Mucosa of rectum (tissue), 2 donors: Measurements from ENCODE around the gene TTC7B.

Experiments
- H3K27ac ChIP-seq, 2 donors: one replicate each; pipeline ENCODE4 v1.7.0; 2013; ENCODE audit warnings: inconsistent platforms in 2 of 2, low read depth in 2 of 2, low read length in 2 of 2
- H3K27me3 ChIP-seq, 2 donors: one replicate each; pipeline ENCODE4 v1.7.0; 2013; ENCODE audit warnings: low read length in 2 of 2; ENCODE audit not compliant: control insufficient read depth in 2 of 2, insufficient read depth in 2 of 2
- H3K36me3 ChIP-seq, 2 donors: one replicate each; pipeline ENCODE4 v1.7.0; 2013; ENCODE audit warnings: low read length in 2 of 2; ENCODE audit not compliant: control insufficient read depth in 2 of 2, insufficient read depth in 2 of 2
- H3K4me1 ChIP-seq, 2 donors: one replicate each; pipeline ENCODE4 v1.7.0; 2013; ENCODE audit warnings: low read length in 2 of 2, mild to moderate bottlenecking in 1 of 2; ENCODE audit not compliant: control insufficient read depth in 2 of 2, insufficient read depth in 2 of 2
- H3K4me3 ChIP-seq, 2 donors: one replicate each; pipeline ENCODE4 v1.7.0; 2013; ENCODE audit warnings: low read length in 2 of 2
- H3K9ac ChIP-seq, 2 donors: one replicate each; pipeline ENCODE4 v1.7.0; 2013; ENCODE audit warnings: low read length in 2 of 2, low read depth in 1 of 2, mild to moderate bottlenecking in 1 of 2
- H3K9me3 ChIP-seq, 2 donors: one replicate each; pipeline ENCODE4 v1.7.0; 2013; ENCODE audit warnings: low read length in 2 of 2; ENCODE audit not compliant: control insufficient read depth in 2 of 2
- donor health status: healthy.
- donor health status: Normal muscosa, but diverticular disease.

Gene TTC7B

GRCh38 chr14:90572441-90573150 lies 243.6 kb downstream of the TTC7B start:
- Histone ChIP-seq H3K9me3 (no peaks in the 10 kb centered on the region), H3K27ac (no peak overlapping the region), H3K27me3 (no peaks in the 10 kb centered on the region), H3K4me3 (no peak overlapping the region), H3K4me1 (no peaks in the 10 kb centered on the region), H3K36me3 (no peaks in the 10 kb centered on the region), H3K9ac (no peak overlapping the region)

DNA sequence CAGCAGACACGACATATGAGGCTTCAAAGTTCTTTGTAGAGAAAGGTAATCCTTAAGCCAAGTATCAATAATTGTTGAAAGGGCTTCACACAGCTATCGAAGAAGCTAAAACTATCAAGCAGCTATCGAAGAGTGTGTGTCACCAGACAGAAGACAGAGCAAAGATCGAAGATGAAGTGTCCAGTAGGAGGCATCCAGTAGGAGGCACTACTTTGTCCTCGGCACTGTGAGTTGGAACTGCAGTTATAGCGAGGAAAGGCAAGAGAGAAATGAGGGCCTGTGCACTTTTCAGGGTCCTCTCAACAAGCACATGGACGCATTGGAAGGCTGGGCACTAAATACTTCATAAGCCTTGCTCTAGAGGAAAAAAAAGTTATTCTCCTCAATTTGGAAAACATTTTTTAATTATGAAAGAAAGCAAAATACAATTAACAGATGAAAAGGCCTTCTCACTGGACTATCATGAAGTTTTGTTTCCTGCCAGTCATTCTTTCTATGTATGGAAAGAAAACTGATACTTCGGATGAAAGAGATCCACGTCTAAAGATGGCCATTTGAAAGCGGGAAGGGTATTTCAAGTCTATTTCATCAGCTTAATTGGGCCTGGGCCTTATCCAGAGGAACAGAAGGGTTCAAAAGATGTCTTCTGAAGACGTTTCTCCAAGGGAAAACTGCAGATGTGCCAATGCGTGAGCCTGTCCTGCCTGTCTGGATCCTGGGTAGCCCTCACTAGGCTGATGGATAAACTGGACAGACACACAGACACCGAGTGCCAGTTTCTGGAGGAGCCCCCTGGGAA lies 244.9 kb downstream of the TTC7B start:
- H3K27ac ChIP-seq, result no peak overlapping the region
- no peaks in the 10 kb centered on the region for H3K4me1 ChIP-seq
- no peaks in the 10 kb centered on the region for H3K9me3 ChIP-seq
- H3K4me3 ChIP-seq, result no peak overlapping the region
- H3K27me3 ChIP-seq, result no peaks in the 10 kb centered on the region
- no peak overlapping the region for H3K9ac ChIP-seq
- no peaks in the 10 kb centered on the region for H3K36me3 ChIP-seq

DNA sequence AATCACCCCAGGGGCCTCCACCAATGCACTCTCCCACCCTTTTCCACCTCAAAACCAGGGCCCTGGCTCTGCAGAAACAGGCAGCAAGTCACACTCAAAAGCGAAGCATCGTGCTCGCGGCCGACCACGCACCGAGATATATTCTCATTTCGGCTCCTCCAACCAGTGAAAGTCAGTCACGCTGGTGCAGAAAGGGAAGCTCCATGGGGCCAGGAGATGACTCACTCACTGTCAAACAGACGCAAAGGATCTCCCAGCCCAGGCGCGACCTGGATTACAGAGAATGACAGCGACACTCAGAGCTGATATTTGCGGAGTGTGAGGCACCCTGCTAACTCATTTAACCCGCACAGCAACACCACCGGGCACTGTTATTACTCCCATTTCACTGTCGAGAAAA lies 245.8 kb downstream of the TTC7B start:
- no peaks in the 10 kb centered on the region for H3K4me1 ChIP-seq
- no peak overlapping the region for H3K27ac ChIP-seq
- no peaks in the 10 kb centered on the region for H3K27me3 ChIP-seq
- H3K9ac ChIP-seq, result no peak overlapping the region
- H3K36me3 ChIP-seq, result no peaks in the 10 kb centered on the region
- H3K9me3 ChIP-seq, result no peaks in the 10 kb centered on the region
- no peak overlapping the region for H3K4me3 ChIP-seq

GRCh38 chr14:90569606-90570387 lies 246.4 kb downstream of the TTC7B start:
- Histone ChIP-seq H3K36me3 (no peaks in the 10 kb centered on the region), H3K4me3 (no peak overlapping the region), H3K27me3 (no peaks in the 10 kb centered on the region), H3K9me3 (no peaks in the 10 kb centered on the region), H3K4me1 (no peaks in the 10 kb centered on the region), H3K27ac (no peak overlapping the region), H3K9ac (no peak overlapping the region)

- H3K9me3 ChIP-seq, result no peaks in the 10 kb centered on the region
- no peak overlapping the region for H3K27ac ChIP-seq
- H3K4me1 ChIP-seq, result no peaks in the 10 kb centered on the region
- no peak overlapping the region for H3K9ac ChIP-seq
- no peak overlapping the region for H3K4me3 ChIP-seq
- no peaks in the 10 kb centered on the region for H3K27me3 ChIP-seq
- H3K36me3 ChIP-seq, result no peaks in the 10 kb centered on the region
These were observed 247.0 kb downstream of the TTC7B start for GRCh38 chr14:90569201-90569600.

DNA sequence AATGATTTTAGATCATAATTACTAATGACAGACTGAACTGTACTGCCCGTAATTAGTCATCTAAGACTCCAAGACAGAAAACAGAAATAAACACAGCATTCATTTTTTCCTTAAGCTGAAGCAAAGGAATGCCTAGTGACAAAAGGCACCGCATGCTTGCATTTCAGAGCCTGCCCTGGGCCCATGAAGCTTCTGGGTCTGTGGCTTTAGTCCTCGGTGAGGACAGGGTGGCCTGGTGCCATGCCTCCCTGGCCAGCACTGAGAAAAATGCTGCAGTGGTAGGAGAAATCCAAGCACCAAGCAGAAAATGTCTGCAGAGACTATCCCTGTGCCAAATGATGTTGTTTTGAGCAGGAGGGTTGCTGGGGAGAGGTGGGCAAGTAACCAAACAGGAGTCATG lies 247.8 kb downstream of the TTC7B start:
- no peaks in the 10 kb centered on the region for H3K9me3 ChIP-seq
- H3K27ac ChIP-seq, result no peak overlapping the region
- no peak overlapping the region for H3K4me3 ChIP-seq
- no peaks in the 10 kb centered on the region for H3K4me1 ChIP-seq
- H3K36me3 ChIP-seq, result no peaks in the 10 kb centered on the region
- no peak overlapping the region for H3K9ac ChIP-seq
- H3K27me3 ChIP-seq, result no peaks in the 10 kb centered on the region

- Histone ChIP-seq H3K36me3 (no peaks in the 10 kb centered on the region), H3K4me1 (no peaks in the 10 kb centered on the region), H3K9me3 (no peaks in the 10 kb centered on the region), H3K27ac (no peak overlapping the region), H3K4me3 (no peak overlapping the region), H3K9ac (no peak overlapping the region), H3K27me3 (no peaks in the 10 kb centered on the region)
These were observed 248.2 kb downstream of the TTC7B start for GRCh38 chr14:90567991-90568390.

DNA sequence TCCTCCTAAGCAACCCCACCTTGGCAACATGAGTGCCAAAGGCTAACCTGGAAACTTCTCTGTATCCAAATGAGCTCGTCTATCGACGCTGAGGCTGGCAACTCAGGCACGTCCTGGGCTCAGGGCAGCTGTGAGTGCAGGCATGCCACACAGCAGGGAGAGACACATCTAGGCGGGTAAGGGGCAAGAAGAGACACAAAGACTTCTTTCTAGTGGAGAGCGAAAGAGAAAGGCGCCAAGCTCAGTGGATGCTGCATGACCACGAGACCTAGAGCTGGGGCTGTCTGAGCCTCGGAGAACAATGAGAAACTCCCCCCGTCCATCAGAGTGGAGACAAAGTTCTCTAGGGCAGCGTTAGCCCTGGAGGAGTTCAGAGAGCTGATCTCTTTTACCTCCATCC lies 249.0 kb downstream of the TTC7B start:
- Histone ChIP-seq H3K9ac (no peak overlapping the region), H3K27ac (no peak overlapping the region), H3K9me3 (no peaks in the 10 kb centered on the region), H3K27me3 (no peaks in the 10 kb centered on the region), H3K36me3 (no peaks in the 10 kb centered on the region), H3K4me1 (no peaks in the 10 kb centered on the region), H3K4me3 (no peak overlapping the region)

DNA sequence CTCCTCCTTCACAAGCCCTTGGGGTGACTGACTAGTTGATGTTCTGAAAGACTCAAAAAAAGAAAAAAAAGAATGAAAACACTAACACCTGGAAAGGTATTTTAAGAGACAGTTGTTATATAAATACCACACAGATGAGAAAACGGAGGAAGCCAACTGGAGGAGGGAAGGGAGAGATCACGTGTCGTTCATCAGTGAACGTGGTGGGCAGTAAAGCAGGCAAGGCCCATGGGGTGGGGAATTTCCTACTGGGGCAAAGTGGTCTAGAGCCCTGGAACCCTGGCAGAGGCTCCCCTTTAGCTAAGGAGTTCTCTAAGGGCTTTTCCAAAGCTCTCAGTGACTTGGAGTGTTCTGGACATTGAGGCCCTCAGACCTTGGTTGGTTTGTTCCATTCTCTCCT lies 249.7 kb downstream of the TTC7B start:
- no peaks in the 10 kb centered on the region for H3K36me3 ChIP-seq

GRCh38 chr14:90564496-90564895 lies 251.7 kb downstream of the TTC7B start:
- Histone ChIP-seq H3K36me3 (no peaks in the 10 kb centered on the region), H3K27me3 (no peaks in the 10 kb centered on the region), H3K4me3 (no peak overlapping the region), H3K4me1 (no peaks in the 10 kb centered on the region), H3K9ac (no peak overlapping the region), H3K9me3 (no peaks in the 10 kb centered on the region), H3K27ac (no peak overlapping the region)

More for the DNA sequence above, 249.7 kb downstream of the TTC7B start:
- Histone ChIP-seq H3K9me3 (no peaks in the 10 kb centered on the region), H3K4me1 (no peaks in the 10 kb centered on the region), H3K27me3 (no peaks in the 10 kb centered on the region), H3K27ac (no peak overlapping the region), H3K9ac (no peak overlapping the region), H3K4me3 (no peak overlapping the region)
